Neuronal stem cell (in vitro differentiated cells): Measurements from ENCODE around the gene ECEL1.

ENCODE experiments used
- DNase-seq: peaks from one replicate; pipeline ENCODE4 v3.0.0-alpha.2; 2013; ENCODE audit warnings: low spot score
- H2AFZ ChIP-seq: one replicate; pipeline ENCODE4 v1.6.1; 2013; ENCODE audit warnings: mild to moderate bottlenecking, low read length, inconsistent platforms
- H2AK5ac ChIP-seq: 2 replicates; pipeline ENCODE4 v1.6.1; 2013; ENCODE audit warnings: low read depth, mild to moderate bottlenecking, inconsistent platforms, low read length, moderate library complexity, mixed read lengths
- H2BK120ac ChIP-seq: 2 replicates; pipeline ENCODE4 v1.6.1; 2013; ENCODE audit warnings: low read depth, mild to moderate bottlenecking, inconsistent platforms, low read length, moderate library complexity, mixed read lengths
- H2BK12ac ChIP-seq: one replicate; pipeline ENCODE4 v1.6.1; 2013; ENCODE audit warnings: low read length, inconsistent platforms
- H2BK15ac ChIP-seq: 2 replicates; pipeline ENCODE4 v1.6.1; 2013; ENCODE audit warnings: mild to moderate bottlenecking, low read length, inconsistent platforms, mixed read lengths
- H2BK5ac ChIP-seq: one replicate; pipeline ENCODE4 v1.6.1; 2013; ENCODE audit warnings: inconsistent platforms, mild to moderate bottlenecking, low read length, moderate library complexity
- H3K14ac ChIP-seq: one replicate; pipeline ENCODE4 v1.6.1; 2013; ENCODE audit warnings: low read length, inconsistent platforms
- H3K18ac ChIP-seq: 2 replicates; pipeline ENCODE4 v1.6.1; 2013; ENCODE audit warnings: low read length, inconsistent platforms
- H3K23ac ChIP-seq: 2 replicates; pipeline ENCODE4 v1.6.1; 2013; ENCODE audit warnings: low read depth, mild to moderate bottlenecking, mixed read lengths, low read length, inconsistent platforms; ENCODE audit not compliant: poor library complexity
- H3K27ac ChIP-seq: replicated peaks from 3 replicates; pipeline ENCODE4 v1.5.1; 2013; ENCODE audit warnings: low read length, inconsistent platforms
- H3K27me3 ChIP-seq, 3 experiments: 2 replicates each; pipeline ENCODE4 v1.6.1; 2013; ENCODE audit warnings: low read length in 3 of 3, mild to moderate bottlenecking in 2 of 3, inconsistent platforms in 1 of 3, low read depth in 1 of 3, mixed read lengths in 1 of 3, moderate library complexity in 1 of 3; ENCODE audit not compliant: control insufficient read depth in 3 of 3, insufficient read depth in 3 of 3
- H3K36me3 ChIP-seq, 2 donors: replicated peaks in 1 of 2; 2 replicates each; pipeline ENCODE4 v1.6.1; 2013; ENCODE audit warnings: low read length in 2 of 2; ENCODE audit not compliant: control insufficient read depth in 2 of 2, insufficient read depth in 2 of 2
- H3K4ac ChIP-seq: 2 replicates; pipeline ENCODE4 v1.6.1; 2013; ENCODE audit warnings: inconsistent platforms, mild to moderate bottlenecking, low read length, moderate library complexity
- H3K4me1 ChIP-seq, 2 donors: 1 replicate in 1 of 2; 2 replicates in 1 of 2; pipeline ENCODE4 v1.6.1; 2013; ENCODE audit warnings: low read length in 2 of 2, low read depth in 1 of 2; ENCODE audit not compliant: control insufficient read depth in 2 of 2, insufficient read depth in 1 of 2
- H3K4me2 ChIP-seq: one replicate; pipeline ENCODE4 v1.6.1; 2013; ENCODE audit warnings: mild to moderate bottlenecking, low read length, inconsistent platforms; ENCODE audit not compliant: insufficient read depth, poor library complexity, severe bottlenecking
- H3K4me3 ChIP-seq, 2 donors: 2 replicates each; pipeline ENCODE4 v1.5.1; 2013; ENCODE audit warnings: low read length in 2 of 2, mild to moderate bottlenecking in 2 of 2, inconsistent platforms in 1 of 2, moderate library complexity in 1 of 2
- H3K79me1 ChIP-seq: one replicate; pipeline ENCODE4 v1.6.1; 2013; ENCODE audit warnings: low read depth, mild to moderate bottlenecking, inconsistent platforms, low read length, moderate library complexity
- H3K9ac ChIP-seq: one replicate; pipeline ENCODE4 v1.6.1; 2013; ENCODE audit warnings: mild to moderate bottlenecking, low read depth, low read length, inconsistent platforms; ENCODE audit not compliant: poor library complexity
- H3K9me3 ChIP-seq, 2 donors: replicated peaks in 1 of 2; 2 replicates each; pipeline versions ENCODE3 to v1.6.1; 2013; ENCODE audit warnings: low read length in 2 of 2, mild to moderate bottlenecking in 2 of 2, inconsistent platforms in 1 of 2, low read depth in 1 of 2, mixed read lengths in 1 of 2, moderate library complexity in 1 of 2; ENCODE audit not compliant: control insufficient read depth in 2 of 2, insufficient read depth in 1 of 2
- H4K8ac ChIP-seq: one replicate; pipeline ENCODE4 v1.6.1; 2013; ENCODE audit warnings: low read depth, mild to moderate bottlenecking, inconsistent platforms, low read length, moderate library complexity
- H4K91ac ChIP-seq: one replicate; pipeline ENCODE4 v1.6.1; 2013; ENCODE audit warnings: low read length, low read depth, mild to moderate bottlenecking, inconsistent platforms; ENCODE audit not compliant: poor library complexity
- WGBS, 2 donors: extraction: QIAGEN DNeasy Blood & Tissue Kit; methylation state at CpG; one replicate each; pipeline ENCODE4 v1.1.7; 2013; ENCODE audit warnings: missing lambda C conversion rate in 2 of 2, mixed read lengths in 1 of 2; ENCODE audit not compliant: insufficient read length in 2 of 2, insufficient replicate concordance in 1 of 2; ENCODE audit errors: extremely low coverage in 2 of 2; 5-methylcytosine and 5-hydroxymethylcytosine counted together

The ECEL1 gene

GRCh38 chr2:232458661-232459418, 28.8 kb downstream of the ECEL1 start:
- no peak for DNase-seq
- no peak overlapping the region for H3K27ac ChIP-seq
- peaks cover 0 to 37% (median 0%) of the 10 kb centered on the region in 3 experiments for H3K27me3 ChIP-seq
- peak overlapping the region; percentile 86 for H3K23ac ChIP-seq
- H4K91ac ChIP-seq, result no peak overlapping the region
- no peaks in the 10 kb centered on the region for H3K9me3 ChIP-seq
- H2BK15ac ChIP-seq, result peak overlapping the region; percentile 81
- H3K4me2 ChIP-seq, result no peak overlapping the region
- H3K36me3 ChIP-seq, result no peaks in the 10 kb centered on the region
- no peak overlapping the region for H2BK120ac ChIP-seq
- H3K9ac ChIP-seq, result no peak overlapping the region
- peaks cover 3% of the 10 kb centered on the region for H3K79me1 ChIP-seq
- peak overlapping the region; percentile 58 for H2BK12ac ChIP-seq
- no peak overlapping the region for H2AFZ ChIP-seq
- WGBS, 2 donors, result no CpG with 5 or more reads among the region's 56 CpGs
- H2AK5ac ChIP-seq, result peak overlapping the region; percentile 92
- H3K4me3 ChIP-seq, result peak overlapping the region in 1 of 2 donors; percentile 44
- H3K4me1 ChIP-seq, result no peaks in the 10 kb centered on the region
- peak overlapping the region; percentile 92 for H4K8ac ChIP-seq
- peak overlapping the region; percentile 80 for H3K18ac ChIP-seq
- H3K14ac ChIP-seq, result peak overlapping the region; percentile 94
- no peak overlapping the region for H3K4ac ChIP-seq
- H2BK5ac ChIP-seq, result peak overlapping the region; percentile 82

GRCh38 chr2:232458051-232458660, 29.5 kb downstream of the ECEL1 start:
- Histone ChIP-seq H2BK12ac (no peak overlapping the region), H3K4me3 (peak overlapping the region in 1 of 2 donors; percentile 44), H3K79me1 (peaks cover 3% of the 10 kb centered on the region), H3K4me1 (no peaks in the 10 kb centered on the region), H3K4me2 (no peak overlapping the region), H2AK5ac (peak overlapping the region; percentile 92), H4K8ac (no peak overlapping the region), H3K9me3 (no peaks in the 10 kb centered on the region), H2BK5ac (peak overlapping the region; percentile 82), H3K23ac (peak overlapping the region; percentile 86), H3K14ac (peak overlapping the region; percentile 56), H3K18ac (peak overlapping the region; percentile 80), H3K36me3 (no peaks in the 10 kb centered on the region), H4K91ac (no peak overlapping the region), H3K4ac (no peak overlapping the region), H2BK15ac (no peak overlapping the region), H2BK120ac (no peak overlapping the region), H3K27me3 (peaks cover 0 to 41% (median 0%) of the 10 kb centered on the region in 3 experiments), H3K9ac (no peak overlapping the region), H2AFZ (no peak overlapping the region), H3K27ac (no peak overlapping the region)
- DNase-seq, result no peak
- WGBS, 2 donors, result no CpG with 5 or more reads among the region's 25 CpGs

- Histone ChIP-seq H2BK12ac (peak overlapping the region; percentile 84), H3K79me1 (peaks cover 3% of the 10 kb centered on the region), H3K27ac (no peak overlapping the region), H2BK15ac (peak overlapping the region; percentile 33), H2AFZ (no peak overlapping the region), H4K91ac (no peak overlapping the region), H3K4ac (no peak overlapping the region), H3K9me3 (no peaks in the 10 kb centered on the region), H3K23ac (peak overlapping the region; percentile 85), H3K9ac (peak overlapping the region; percentile 44), H3K36me3 (no peaks in the 10 kb centered on the region), H3K4me2 (no peak overlapping the region), H3K4me3 (no peak overlapping the region), H3K4me1 (no peaks in the 10 kb centered on the region), H2BK5ac (no peak overlapping the region), H4K8ac (no peak overlapping the region), H2AK5ac (peak overlapping the region; percentile 88), H3K18ac (peak overlapping the region; percentile 76), H2BK120ac (no peak overlapping the region), H3K14ac (peak overlapping the region; percentile 75), H3K27me3 (peaks cover 0 to 37% (median 0%) of the 10 kb centered on the region in 3 experiments)
- WGBS, 2 donors, result no CpG with 5 or more reads among the region's 21 CpGs
- DNase-seq, result no peak
Observed at GRCh38 chr2:232457121-232458011, 30.3 kb downstream of the ECEL1 start.
